ENCODE measurements around the gene CCR4.
A peak's percentile ranks its signal among the peaks of the same experiment; 100 is the strongest.
"Not testable (repeated sequence)": the region's sequence is repeated elsewhere in the genome, so short reads cannot be mapped to it uniquely, and the experiment has no call there.

CCR4 gene

GRCh38 chr3:32963871-32964270 lies 12.4 kb downstream of the CCR4 start:
- no peak for DNase-seq
- Mint-ChIP-seq H3K27me3 (no peaks in the 10 kb centered on the region), H3K4me1 (ENCODE audit: low read depth) (peaks cover 52% of the 10 kb centered on the region)

GRCh38 chr3:32964781-32965180 lies 13.3 kb downstream of the CCR4 start:
- DNase-seq, H3K27ac Mint-ChIP-seq: not testable (repeated sequence)

More at GRCh38 chr3:32963871-32964270, 12.4 kb downstream of the CCR4 start:
- H3K36me3 Mint-ChIP-seq (ENCODE audit: low read depth), result peaks cover 45% of the 10 kb centered on the region
- no peak overlapping the region for H3K4me3 Mint-ChIP-seq
- peak overlapping the region; percentile 64 for H3K27ac Mint-ChIP-seq
- peaks cover 27% of the 10 kb centered on the region for H3K9me3 Mint-ChIP-seq

DNA sequence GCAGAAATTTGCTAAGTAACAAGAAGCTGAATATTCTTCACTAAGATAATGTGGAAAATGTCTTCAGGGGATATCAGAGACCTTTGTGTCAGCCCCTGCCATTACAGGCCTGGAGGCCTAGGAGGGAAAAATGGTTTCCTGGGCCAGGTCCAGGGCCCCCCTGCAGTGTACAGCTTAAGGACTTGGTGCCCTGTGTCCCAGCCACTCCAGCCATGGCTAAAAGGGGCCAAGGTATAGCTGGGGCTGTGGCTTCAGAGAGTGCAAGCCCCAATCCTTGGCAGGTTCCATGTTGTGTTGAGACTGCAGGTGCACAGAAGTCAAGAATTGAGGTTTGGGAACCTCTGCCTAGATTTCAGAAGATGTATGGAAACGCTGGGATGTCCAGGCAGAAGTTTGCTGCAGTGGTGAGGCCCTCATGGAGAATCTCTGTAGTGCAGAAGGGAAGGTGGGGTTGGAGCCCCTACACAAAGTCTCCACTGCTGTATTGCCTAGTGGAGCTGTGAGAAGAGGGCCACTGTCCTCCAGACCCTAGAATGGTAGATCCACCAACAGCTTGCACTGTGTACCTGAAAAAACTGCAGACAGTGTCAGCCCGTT lies 14.3 kb downstream of the CCR4 start:
- not testable (repeated sequence) for DNase-seq, H3K27me3 Mint-ChIP-seq
- H3K4me1 Mint-ChIP-seq (ENCODE audit: low read depth), result peaks cover 35% of the 10 kb centered on the region

More at GRCh38 chr3:32964781-32965180, 13.3 kb downstream of the CCR4 start:
- Mint-ChIP-seq H3K4me1 (ENCODE audit: low read depth) (peaks cover 43% of the 10 kb centered on the region), H3K36me3 (ENCODE audit: low read depth) (peaks cover 40% of the 10 kb centered on the region), H3K9me3 (peaks cover 27% of the 10 kb centered on the region)
- H3K4me3 Mint-ChIP-seq, H3K27me3 Mint-ChIP-seq: not testable (repeated sequence)

DNA sequence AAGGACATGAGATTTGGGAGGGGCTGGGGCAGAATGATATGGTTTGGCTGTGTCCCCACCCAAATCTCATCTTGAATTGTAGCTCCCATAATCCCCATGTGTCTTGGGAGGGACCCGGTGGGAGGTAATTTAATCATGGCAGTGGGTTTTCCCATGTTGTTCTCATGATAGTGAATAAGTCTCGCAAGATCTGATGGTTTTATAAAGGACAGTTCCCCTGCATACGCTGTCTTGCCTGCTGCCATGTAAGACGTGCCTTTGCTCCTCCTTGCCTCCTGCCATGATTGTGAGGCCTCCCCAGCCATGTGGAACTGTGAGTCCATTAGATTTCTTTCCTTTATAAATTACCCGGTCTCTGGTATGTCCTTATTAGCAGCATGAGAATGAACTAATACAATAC lies 15.2 kb downstream of the CCR4 start:
- H3K4me1 Mint-ChIP-seq (ENCODE audit: low read depth), result peaks cover 25% of the 10 kb centered on the region
- H3K4me3 Mint-ChIP-seq, DNase-seq, H3K27ac Mint-ChIP-seq, H3K27me3 Mint-ChIP-seq: not testable (repeated sequence)
- peaks cover 27% of the 10 kb centered on the region for H3K9me3 Mint-ChIP-seq
- peaks cover 40% of the 10 kb centered on the region for H3K36me3 Mint-ChIP-seq (ENCODE audit: low read depth)

More for the DNA sequence above, 14.3 kb downstream of the CCR4 start:
- H3K4me3 Mint-ChIP-seq, H3K27ac Mint-ChIP-seq: not testable (repeated sequence)
- Mint-ChIP-seq H3K36me3 (ENCODE audit: low read depth) (peaks cover 40% of the 10 kb centered on the region), H3K9me3 (peaks cover 27% of the 10 kb centered on the region)

DNA sequence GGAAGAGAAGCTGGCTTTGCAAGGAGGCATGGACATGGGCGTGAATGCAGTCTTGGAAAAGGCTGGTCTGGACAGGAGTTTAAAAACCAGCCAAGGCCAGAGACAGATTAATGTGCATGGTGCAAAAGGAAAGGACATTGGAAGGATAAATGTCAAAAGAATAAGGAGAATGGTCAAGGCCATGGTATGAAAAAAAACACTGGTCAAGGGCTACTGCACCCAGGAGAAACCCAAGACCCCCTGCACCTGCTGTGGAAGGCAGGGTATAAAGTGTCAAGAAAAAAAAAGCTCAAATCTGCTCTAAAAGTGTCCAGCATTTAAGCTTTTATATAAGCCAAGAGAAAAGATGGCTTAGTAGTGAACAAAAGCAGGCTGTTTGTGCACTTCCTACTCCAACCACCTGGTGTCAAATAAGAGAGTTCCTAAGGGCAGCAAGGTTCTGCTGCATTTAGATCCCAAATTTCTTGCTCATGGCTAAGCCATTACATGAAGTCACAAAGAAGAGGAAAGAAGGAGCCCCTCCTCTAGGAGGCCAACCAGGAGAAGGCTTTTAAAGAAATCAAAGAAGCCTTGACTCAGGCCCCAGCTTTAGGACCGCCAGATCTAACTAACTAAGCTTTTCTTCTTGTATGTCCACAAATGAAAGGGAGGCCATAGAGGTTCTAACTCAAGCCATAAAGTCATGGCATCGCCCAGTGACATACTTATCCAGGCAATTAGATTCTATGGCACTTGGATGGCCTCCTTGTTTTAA lies 16.9 kb downstream of the CCR4 start:
- Mint-ChIP-seq H3K4me3 (no peak overlapping the region), H3K27ac (no peak overlapping the region), H3K9me3 (peaks cover 27% of the 10 kb centered on the region), H3K36me3 (ENCODE audit: low read depth) (peaks cover 42% of the 10 kb centered on the region), H3K4me1 (ENCODE audit: low read depth) (peaks cover 28% of the 10 kb centered on the region), H3K27me3 (no peaks in the 10 kb centered on the region)
- DNase-seq, result no peak

DNA sequence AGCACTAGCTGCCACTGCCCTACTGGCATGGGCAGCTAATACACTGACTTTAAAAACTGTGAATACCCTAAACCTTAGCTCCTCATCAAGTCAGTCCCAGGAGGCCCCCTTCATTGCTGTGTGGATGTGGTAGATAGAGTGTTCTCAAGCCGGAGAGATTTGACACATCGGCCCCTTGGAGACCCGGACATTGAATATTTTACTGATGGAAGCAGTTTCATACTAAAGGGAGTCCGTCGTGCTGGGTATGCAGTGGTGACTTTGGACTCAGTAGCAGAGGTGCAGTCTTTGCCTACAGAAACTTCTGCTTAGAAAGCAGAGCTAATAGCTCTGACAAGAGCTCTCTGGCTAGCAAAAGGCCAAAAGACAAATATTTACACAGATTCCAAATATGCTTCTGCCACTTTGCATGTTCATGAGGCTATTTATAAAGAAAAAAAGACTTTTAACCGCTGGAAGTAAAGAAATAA lies 17.5 kb downstream of the CCR4 start:
- H3K9me3 Mint-ChIP-seq, result peaks cover 24% of the 10 kb centered on the region
- no peak overlapping the region for H3K4me3 Mint-ChIP-seq
- H3K27me3 Mint-ChIP-seq, result no peaks in the 10 kb centered on the region
- DNase-seq, result no peak
- peaks cover 38% of the 10 kb centered on the region for H3K36me3 Mint-ChIP-seq (ENCODE audit: low read depth)
- no peak overlapping the region for H3K27ac Mint-ChIP-seq
- H3K4me1 Mint-ChIP-seq (ENCODE audit: low read depth), result peaks cover 28% of the 10 kb centered on the region

GRCh38 chr3:32969656-32970055 lies 18.2 kb downstream of the CCR4 start:
- Mint-ChIP-seq H3K9me3 (peaks cover 19% of the 10 kb centered on the region), H3K4me1 (ENCODE audit: low read depth) (peaks cover 26% of the 10 kb centered on the region), H3K36me3 (ENCODE audit: low read depth) (peaks cover 32% of the 10 kb centered on the region), H3K27ac (no peak overlapping the region), H3K4me3 (no peak overlapping the region), H3K27me3 (no peaks in the 10 kb centered on the region)
- DNase-seq, result no peak

DNA sequence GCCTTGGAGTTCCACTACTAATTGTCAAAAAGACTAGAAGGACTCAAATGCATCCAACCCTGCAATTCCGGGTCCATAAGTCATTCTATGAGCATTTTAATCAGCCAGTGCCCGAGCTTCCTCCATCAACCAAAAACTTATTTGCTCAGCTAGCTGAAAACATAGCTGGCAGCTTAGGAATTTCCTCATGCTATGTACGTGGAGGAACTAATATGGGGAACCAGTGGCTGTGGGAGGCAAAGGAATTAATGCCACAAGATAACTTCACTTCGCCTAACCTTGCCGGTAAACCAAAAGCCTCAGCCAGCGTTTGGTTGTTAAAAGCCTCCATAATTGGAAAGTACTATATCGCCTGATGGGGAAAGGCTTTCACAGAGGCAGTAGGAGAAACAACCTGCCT lies 19.8 kb downstream of the CCR4 start:
- Mint-ChIP-seq H3K36me3 (ENCODE audit: low read depth) (peaks cover 17% of the 10 kb centered on the region), H3K4me1 (ENCODE audit: low read depth) (peaks cover 32% of the 10 kb centered on the region)
- H3K27me3 Mint-ChIP-seq, H3K9me3 Mint-ChIP-seq, DNase-seq, H3K4me3 Mint-ChIP-seq, H3K27ac Mint-ChIP-seq: not testable (repeated sequence)

GRCh38 chr3:32972482-32973146 lies 21.2 kb downstream of the CCR4 start:
- Mint-ChIP-seq H3K4me1 (ENCODE audit: low read depth) (peaks cover 38% of the 10 kb centered on the region), H3K27me3 (no peaks in the 10 kb centered on the region), H3K36me3 (ENCODE audit: low read depth) (peaks cover 6% of the 10 kb centered on the region), H3K4me3 (no peak overlapping the region), H3K27ac (no peak overlapping the region), H3K9me3 (no peaks in the 10 kb centered on the region)
- no peak for DNase-seq

DNA sequence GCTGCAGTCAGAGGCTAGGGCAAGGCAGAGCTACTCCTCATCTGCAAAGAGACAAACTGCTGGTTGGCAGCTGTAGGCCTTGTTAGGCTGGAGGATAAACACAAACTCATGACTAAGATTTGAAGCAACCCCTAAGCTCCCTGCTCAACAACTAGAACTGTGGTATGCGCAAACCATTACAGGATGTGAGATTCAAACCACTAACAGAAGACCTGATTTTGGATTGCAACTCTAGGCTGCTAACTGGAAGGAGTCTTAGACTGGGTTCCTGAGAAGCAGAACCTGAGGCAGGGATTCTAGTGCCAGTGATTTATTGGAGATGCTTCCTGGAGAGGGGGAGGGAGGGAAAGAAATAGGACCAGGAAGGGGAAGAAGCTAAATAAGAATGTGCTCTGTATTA lies 22.5 kb downstream of the CCR4 start:
- Mint-ChIP-seq H3K4me1 (ENCODE audit: low read depth) (peaks cover 40% of the 10 kb centered on the region), H3K27me3 (no peaks in the 10 kb centered on the region), H3K36me3 (ENCODE audit: low read depth) (peaks cover 6% of the 10 kb centered on the region), H3K9me3 (no peaks in the 10 kb centered on the region), H3K4me3 (no peak overlapping the region), H3K27ac (no peak overlapping the region)
- no peak for DNase-seq

GRCh38 chr3:32975891-32976595 lies 24.6 kb downstream of the CCR4 start:
- Mint-ChIP-seq H3K27ac (no peak overlapping the region), H3K4me3 (no peak overlapping the region), H3K9me3 (no peaks in the 10 kb centered on the region), H3K4me1 (ENCODE audit: low read depth) (peaks cover 40% of the 10 kb centered on the region), H3K27me3 (no peaks in the 10 kb centered on the region), H3K36me3 (ENCODE audit: low read depth) (peaks cover 6% of the 10 kb centered on the region)
- DNase-seq, result no peak

DNA sequence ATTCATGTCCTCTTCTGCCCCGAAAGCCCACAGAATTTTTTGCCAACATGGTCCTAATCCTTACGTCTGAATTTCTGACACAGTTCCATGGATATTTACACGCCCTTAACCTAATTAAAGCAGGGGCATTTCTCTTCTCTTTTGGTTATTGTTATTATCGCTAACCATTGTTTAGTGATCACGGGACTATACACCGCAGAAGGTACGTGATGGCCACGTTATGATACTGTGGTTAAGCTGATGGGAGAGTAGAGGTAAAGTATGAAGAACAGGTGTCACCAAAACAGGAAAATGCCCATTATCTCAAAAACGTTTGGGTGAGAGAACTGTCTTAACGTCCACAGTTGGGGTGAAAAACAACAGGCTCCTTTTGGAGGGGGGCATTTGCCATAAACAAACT lies 26.4 kb downstream of the CCR4 start:
- Mint-ChIP-seq H3K4me1 (ENCODE audit: low read depth) (peaks cover 33% of the 10 kb centered on the region), H3K9me3 (no peaks in the 10 kb centered on the region), H3K36me3 (ENCODE audit: low read depth) (peaks cover 2% of the 10 kb centered on the region), H3K27ac (no peak overlapping the region), H3K4me3 (no peak overlapping the region), H3K27me3 (no peaks in the 10 kb centered on the region)
- no peak for DNase-seq

- Mint-ChIP-seq H3K36me3 (ENCODE audit: low read depth) (peaks cover 2% of the 10 kb centered on the region), H3K9me3 (no peaks in the 10 kb centered on the region), H3K4me3 (no peak overlapping the region), H3K27ac (no peak overlapping the region), H3K27me3 (no peaks in the 10 kb centered on the region), H3K4me1 (ENCODE audit: low read depth) (peaks cover 31% of the 10 kb centered on the region)
- DNase-seq, result no peak
These were observed 26.9 kb downstream of the CCR4 start for GRCh38 chr3:32978331-32978730.

DNA sequence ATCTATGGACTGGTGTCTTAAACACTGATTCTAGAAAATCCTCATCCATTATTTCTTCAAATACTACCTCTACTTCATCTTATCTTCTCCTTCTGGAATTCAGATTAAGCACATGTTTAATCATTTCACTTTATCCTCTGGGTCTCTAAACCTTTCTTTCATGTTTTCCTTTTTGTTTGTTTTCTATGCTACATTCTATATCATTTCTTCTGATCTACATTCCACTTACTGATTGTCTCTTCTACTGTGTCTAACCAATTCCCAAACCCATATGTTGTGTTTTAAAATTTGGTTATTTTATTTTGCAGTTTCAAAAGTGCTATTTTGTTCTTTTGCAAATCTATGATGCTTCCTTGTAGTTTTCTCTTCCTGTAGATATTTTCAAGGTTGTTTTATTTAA lies 31.7 kb downstream of the CCR4 start:
- Mint-ChIP-seq H3K27ac (no peak overlapping the region), H3K27me3 (no peaks in the 10 kb centered on the region), H3K4me3 (no peak overlapping the region), H3K4me1 (ENCODE audit: low read depth) (peaks cover 8% of the 10 kb centered on the region), H3K36me3 (ENCODE audit: low read depth) (peaks cover 5% of the 10 kb centered on the region), H3K9me3 (no peaks in the 10 kb centered on the region)
- DNase-seq, result no peak
